ENCODE results near the gene PPFIBP2. TPM values are rescaled to one million over a fixed set of nuclear protein-coding genes. Genes with fewer than 3 reads are reported as not detected.
A peak's percentile ranks its signal among the peaks of the same experiment; 100 is the strongest.
"Not testable (repeated sequence)": the region's sequence is repeated elsewhere in the genome, so short reads cannot be mapped to it uniquely, and the experiment has no call there.

Gene PPFIBP2
- total RNA-seq, 1 experiment from 2014 or later = 2.2 TPM

GRCh38 chr11:7635708-7636107 is 121.9 kb downstream of the PPFIBP2 start:
- DNase-seq (ENCODE audit: low read depth) = no peak

GRCh38 chr11:7636350-7636749 is 122.6 kb downstream of the PPFIBP2 start:
- no peak for DNase-seq (ENCODE audit: low read depth)

- peak; percentile 26 for DNase-seq (ENCODE audit: low read depth)
Measured at GRCh38 chr11:7637447-7638157, 123.8 kb downstream of the PPFIBP2 start.

- no peak for DNase-seq (ENCODE audit: low read depth)
Measured at GRCh38 chr11:7638710-7639642, 125.2 kb downstream of the PPFIBP2 start.

GRCh38 chr11:7639643-7640025 is 125.8 kb downstream of the PPFIBP2 start:
- no peak for DNase-seq (ENCODE audit: low read depth)

GRCh38 chr11:7640816-7641215 is 127.0 kb downstream of the PPFIBP2 start:
- DNase-seq (ENCODE audit: low read depth) = no peak

- no peak for DNase-seq (ENCODE audit: low read depth)
Measured at GRCh38 chr11:7642747-7643146, 128.9 kb downstream of the PPFIBP2 start.

- no peak for DNase-seq (ENCODE audit: low read depth)
Measured at GRCh38 chr11:7643314-7643713, 129.5 kb downstream of the PPFIBP2 start.

- DNase-seq (ENCODE audit: low read depth) = no peak
Measured at GRCh38 chr11:7645206-7645605, 131.4 kb downstream of the PPFIBP2 start.

- DNase-seq (ENCODE audit: low read depth) = no peak
Measured at GRCh38 chr11:7646866-7647265, 133.1 kb downstream of the PPFIBP2 start.

- no peak for DNase-seq (ENCODE audit: low read depth)
Measured at GRCh38 chr11:7648264-7648663, 134.5 kb downstream of the PPFIBP2 start.

- peak; percentile 36 for DNase-seq (ENCODE audit: low read depth)
Measured at GRCh38 chr11:7651140-7651551, 137.3 kb downstream of the PPFIBP2 start.

GRCh38 chr11:7651700-7652099 is 137.9 kb downstream of the PPFIBP2 start:
- DNase-seq (ENCODE audit: low read depth) = no peak

- no peak for DNase-seq (ENCODE audit: low read depth)
Measured at GRCh38 chr11:7654195-7654705, 140.5 kb downstream of the PPFIBP2 start.

GRCh38 chr11:7655253-7656217 is 141.7 kb downstream of the PPFIBP2 start:
- DNase-seq (ENCODE audit: low read depth) = no peak

- DNase-seq (ENCODE audit: low read depth) = no peak
Measured at GRCh38 chr11:7656704-7657103, 142.9 kb downstream of the PPFIBP2 start.

GRCh38 chr11:7657306-7658025 is 143.7 kb downstream of the PPFIBP2 start:
- DNase-seq (ENCODE audit: low read depth) = peak; percentile 76

- DNase-seq (ENCODE audit: low read depth) = not testable (repeated sequence)
Measured at GRCh38 chr11:7663531-7663930, 149.7 kb downstream of the PPFIBP2 start.

GRCh38 chr11:7664867-7665266 is 151.1 kb downstream of the PPFIBP2 start:
- DNase-seq (ENCODE audit: low read depth) = no peak

- DNase-seq (ENCODE audit: low read depth) = peak; percentile 77
Measured at GRCh38 chr11:7665473-7666291, 151.9 kb downstream of the PPFIBP2 start.
